Upper lobe of left lung (tissue), 6 donors: ENCODE results near the gene REEP2. TPM values are rescaled to one million over a fixed set of nuclear protein-coding genes. Genes with fewer than 3 reads are reported as not detected.
"Not testable (repeated sequence)": the region's sequence is repeated elsewhere in the genome, so short reads cannot be mapped to it uniquely, and the experiment has no call there.

Source experiments
- ATAC-seq, 2 donors: fragments of 200-7000 bp; cut with Tn5 transposase; one replicate each; pipeline ENCODE4 v1.9.1; 2022; ENCODE audit warnings: mild to moderate bottlenecking in 2 of 2, moderate library complexity in 2 of 2; ENCODE audit not compliant: low FRiP score in 2 of 2
- DNase-seq, 2 donors: peaks; one replicate each; pipeline ENCODE4 v3.0.0-alpha.2; 2019 to 2020
- H3K27ac ChIP-seq, 4 donors: fragments of 200-600 bp; sonication (generic); one replicate each; pipeline ENCODE4 v1.5.1; 2016 to 2019
- H3K27me3 ChIP-seq, 4 donors: fragments of 200-600 bp; sonication (generic); one replicate each; pipeline ENCODE4 v1.5.1; 2017 to 2019
- H3K36me3 ChIP-seq, 4 donors: fragments of 200-600 bp; sonication (generic); one replicate each; pipeline ENCODE4 v1.5.1; 2016 to 2019
- H3K4me1 ChIP-seq, 4 donors: fragments of 200-600 bp; sonication (generic); one replicate each; pipeline ENCODE4 v1.5.1; 2018 to 2019
- H3K4me3 ChIP-seq, 4 donors: fragments of 200-600 bp; sonication (generic); one replicate each; pipeline ENCODE4 v1.5.1; 2017 to 2019; ENCODE audit warnings: mild to moderate bottlenecking in 2 of 4, moderate library complexity in 1 of 4
- H3K9me3 ChIP-seq, 4 donors: fragments of 200-600 bp; sonication (generic); one replicate each; pipeline ENCODE4 v1.5.1; 2018 to 2019
- EP300 ChIP-seq, 4 donors: sonication (generic); formaldehyde crosslinking; IDR thresholded peaks; one replicate each; pipeline ENCODE4 v1.5.1; 2017; ENCODE audit warnings: antibody characterized with exemption in 4 of 4, control low read depth in 2 of 4
- POLR2A ChIP-seq, 4 donors: fragments of 450-650 bp; IDR thresholded peaks; one replicate each; pipeline ENCODE4 v1.5.1; 2016 to 2017; ENCODE audit warnings: antibody characterized with exemption in 4 of 4, mild to moderate bottlenecking in 2 of 4
- POLR2AphosphoS5 ChIP-seq, 2 donors: sonication (generic); formaldehyde crosslinking; IDR thresholded peaks; one replicate each; pipeline ENCODE4 v1.5.1; 2017; ENCODE audit warnings: antibody characterized with exemption in 2 of 2
- WGBS, 2 donors: methylation state at CpG; one replicate each; pipeline ENCODE4 v1.1.5; 2017 to 2018; 5-methylcytosine and 5-hydroxymethylcytosine counted together
- total RNA-seq, 6 donors: library from RNA; depleted of rRNA in 4 of 6; stranded (reverse); fragments of >200 nt in 4 of 6; gene quantifications; one replicate each; pipeline versions ENCODE4 v1.1.0 to v1.2.1, GENCODE V29; 2016 to 2021
- TF ChIP-seq, protein P1 (sequence below), 6 experiments: fragments of 450-650 bp in 4 of 6; fragments of 200-600 bp in 2 of 6; sonication (generic) in 2 of 6; IDR thresholded peaks; one replicate each; pipeline ENCODE4 v1.5.1; 2016 to 2019; ENCODE audit warnings: antibody characterized with exemption in 6 of 6
- donor health status: DM: no; HTN: no; CAD: no; lungs with moderate emphysema.
- donor health status: DM: no; HTN: yes; CAD: no; lungs with severe emphysema.

Gene REEP2
- total RNA-seq, 6 donors from 2014 or later: 0.33 to 3.2 (median 0.46) TPM; not detected in 1

DNA sequence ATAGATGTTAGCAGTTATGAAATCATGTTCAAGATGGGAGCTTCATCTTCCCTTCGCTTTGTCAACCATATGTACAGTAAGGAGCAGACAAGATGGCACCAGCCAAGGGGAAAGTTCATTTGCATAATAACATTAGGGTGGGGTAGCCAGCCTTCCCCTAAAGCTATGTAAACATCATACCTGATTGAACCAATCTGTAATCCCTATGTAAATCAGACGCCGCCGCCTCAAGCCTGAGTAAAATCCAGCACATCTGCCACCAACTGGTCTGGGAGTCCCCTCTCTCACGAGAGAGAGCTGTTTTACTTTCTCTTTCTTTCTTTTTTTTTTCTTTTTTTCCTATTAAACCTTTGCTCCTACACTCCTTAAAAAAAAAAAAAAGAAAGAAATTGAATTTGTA, 30.8 kb upstream of the REEP2 start:
- Histone ChIP-seq H3K27ac (no peak overlapping the region), H3K9me3 (no peaks in the 10 kb centered on the region), H3K36me3 (peaks cover 5 to 72% (median 18%) of the 10 kb centered on the region in 4 donors), H3K4me1 (no peaks in the 10 kb centered on the region), H3K4me3 (no peak overlapping the region), H3K27me3 (no peaks in the 10 kb centered on the region)
- TF ChIP-seq EP300 (IDR thresholded peaks at IDR 0.05): no peak
- no peak for TF ChIP-seq POLR2AphosphoS5 (IDR thresholded peaks at IDR 0.05)
- TF ChIP-seq, protein P1, sequence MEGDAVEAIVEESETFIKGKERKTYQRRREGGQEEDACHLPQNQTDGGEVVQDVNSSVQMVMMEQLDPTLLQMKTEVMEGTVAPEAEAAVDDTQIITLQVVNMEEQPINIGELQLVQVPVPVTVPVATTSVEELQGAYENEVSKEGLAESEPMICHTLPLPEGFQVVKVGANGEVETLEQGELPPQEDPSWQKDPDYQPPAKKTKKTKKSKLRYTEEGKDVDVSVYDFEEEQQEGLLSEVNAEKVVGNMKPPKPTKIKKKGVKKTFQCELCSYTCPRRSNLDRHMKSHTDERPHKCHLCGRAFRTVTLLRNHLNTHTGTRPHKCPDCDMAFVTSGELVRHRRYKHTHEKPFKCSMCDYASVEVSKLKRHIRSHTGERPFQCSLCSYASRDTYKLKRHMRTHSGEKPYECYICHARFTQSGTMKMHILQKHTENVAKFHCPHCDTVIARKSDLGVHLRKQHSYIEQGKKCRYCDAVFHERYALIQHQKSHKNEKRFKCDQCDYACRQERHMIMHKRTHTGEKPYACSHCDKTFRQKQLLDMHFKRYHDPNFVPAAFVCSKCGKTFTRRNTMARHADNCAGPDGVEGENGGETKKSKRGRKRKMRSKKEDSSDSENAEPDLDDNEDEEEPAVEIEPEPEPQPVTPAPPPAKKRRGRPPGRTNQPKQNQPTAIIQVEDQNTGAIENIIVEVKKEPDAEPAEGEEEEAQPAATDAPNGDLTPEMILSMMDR (IDR thresholded peaks at IDR 0.05): no peak
- TF ChIP-seq POLR2A (IDR thresholded peaks at IDR 0.05): no peak
- no peak for DNase-seq
- no peak for ATAC-seq
- WGBS, 2 donors: 82 to 83% methylated on average over 5 of the region's 5 CpGs

DNA sequence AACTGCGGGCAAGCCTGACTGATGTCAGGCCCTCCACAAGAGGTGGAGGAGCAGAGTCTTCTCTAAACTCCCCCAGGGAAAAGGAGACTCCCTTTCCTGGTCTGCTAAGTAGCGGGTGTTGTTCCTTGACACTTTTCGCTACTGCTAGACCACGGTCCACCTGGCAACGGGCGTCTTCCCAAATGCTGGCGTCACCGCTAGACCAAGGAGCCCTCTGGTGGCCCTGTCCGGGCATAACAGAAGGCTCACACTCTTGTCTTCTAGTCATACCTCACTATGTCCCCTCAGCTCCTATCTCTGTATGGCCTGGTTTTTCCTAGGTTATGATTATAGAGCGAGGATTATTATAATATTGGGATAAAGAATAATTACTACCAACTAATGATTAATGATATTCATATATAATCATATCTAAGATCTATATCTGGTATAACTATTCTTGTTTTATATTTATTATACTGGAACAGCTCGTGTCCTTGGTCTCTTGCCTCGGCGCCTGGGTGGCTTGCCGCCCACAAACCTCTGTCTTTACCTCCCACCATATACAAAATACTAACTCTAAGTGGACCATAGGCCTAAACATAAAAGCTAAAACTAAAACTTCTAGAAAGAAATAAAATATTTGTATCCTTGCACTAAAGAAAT, 27.7 kb upstream of the REEP2 start:
- not testable (repeated sequence) for H3K4me3 ChIP-seq

DNA sequence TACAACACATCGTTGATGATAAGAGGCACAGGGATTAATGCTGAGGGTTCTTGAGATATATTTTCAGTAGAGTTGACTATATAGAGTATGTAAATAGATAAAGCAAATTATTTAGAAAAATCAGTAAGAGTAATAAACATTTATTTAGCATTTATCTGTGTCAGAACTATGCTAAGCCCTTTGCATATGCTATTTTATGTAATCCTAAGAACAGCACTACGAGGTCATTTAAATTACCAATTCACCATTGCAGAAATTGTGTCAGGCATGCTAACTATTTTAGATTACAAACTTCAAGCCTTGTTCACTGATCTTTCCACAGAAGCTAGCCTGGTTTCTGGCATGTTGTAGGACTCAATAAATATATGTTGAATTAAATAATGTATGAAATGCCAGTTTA, 20.4 kb upstream of the REEP2 start:
- no peaks in the 10 kb centered on the region for H3K9me3 ChIP-seq
- WGBS, 2 donors: 88 to 93% methylated on average over 2 of the region's 2 CpGs
- no peak overlapping the region for H3K27ac ChIP-seq
- ATAC-seq (no peak), DNase-seq (no peak)
- no peak for TF ChIP-seq POLR2A (IDR thresholded peaks at IDR 0.05)
- TF ChIP-seq, protein P1 (IDR thresholded peaks at IDR 0.05): no peak
- no peaks in the 10 kb centered on the region for H3K27me3 ChIP-seq
- peaks cover 63 to 99% (median 83%) of the 10 kb centered on the region in 4 donors for H3K36me3 ChIP-seq
- H3K4me1 ChIP-seq: no peaks in the 10 kb centered on the region
- H3K4me3 ChIP-seq: no peak overlapping the region

More for the DNA sequence above, 27.7 kb upstream of the REEP2 start:
- not testable (repeated sequence) for H3K9me3 ChIP-seq, H3K27ac ChIP-seq, H3K4me1 ChIP-seq, H3K27me3 ChIP-seq, ATAC-seq
- TF ChIP-seq, protein P1 (IDR thresholded peaks at IDR 0.05): peak in 5 of 6 experiments; percentile 38 to 58 (median 52)
- DNase-seq: peak in 1 of 2 donors; percentile 34
- WGBS, 2 donors: 84% methylated on average over 13 to 14 of the region's 14 CpGs
- peaks cover 18 to 73% (median 33%) of the 10 kb centered on the region in 4 donors for H3K36me3 ChIP-seq

DNA sequence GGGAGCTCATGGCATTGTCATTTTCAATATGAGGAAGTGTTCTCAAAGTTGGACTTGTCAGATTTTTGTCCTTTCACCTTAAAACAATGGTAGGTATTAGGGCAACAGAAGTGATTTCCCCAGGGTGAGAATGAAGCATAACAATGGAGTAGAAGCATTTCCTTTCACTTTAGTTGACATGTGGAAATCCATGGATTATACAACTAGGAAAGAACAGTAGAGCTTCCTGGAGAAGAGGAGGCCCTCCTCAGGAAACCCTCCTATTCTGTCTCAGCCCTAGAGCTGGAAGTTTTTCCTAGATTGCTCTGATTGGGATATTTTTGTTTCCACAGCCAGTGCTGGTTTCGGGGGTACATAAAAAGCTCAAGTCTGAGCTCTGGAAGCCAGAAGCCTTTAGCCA, 13.8 kb upstream of the REEP2 start:
- Histone ChIP-seq H3K4me1 (no peaks in the 10 kb centered on the region), H3K9me3 (no peaks in the 10 kb centered on the region), H3K36me3 (peaks cover 60 to 100% (median 94%) of the 10 kb centered on the region in 4 donors), H3K27me3 (no peaks in the 10 kb centered on the region), H3K4me3 (no peak overlapping the region), H3K27ac (no peak overlapping the region)
- DNase-seq (no peak), ATAC-seq (no peak)
- WGBS, 2 donors: 95 to 100% methylated on average over 1 of the region's 1 CpG
- TF ChIP-seq EP300 (IDR thresholded peaks at IDR 0.05) (no peak), POLR2AphosphoS5 (IDR thresholded peaks at IDR 0.05) (no peak), POLR2A (IDR thresholded peaks at IDR 0.05) (no peak)
- TF ChIP-seq, protein P1 (IDR thresholded peaks at IDR 0.05): no peak

DNA sequence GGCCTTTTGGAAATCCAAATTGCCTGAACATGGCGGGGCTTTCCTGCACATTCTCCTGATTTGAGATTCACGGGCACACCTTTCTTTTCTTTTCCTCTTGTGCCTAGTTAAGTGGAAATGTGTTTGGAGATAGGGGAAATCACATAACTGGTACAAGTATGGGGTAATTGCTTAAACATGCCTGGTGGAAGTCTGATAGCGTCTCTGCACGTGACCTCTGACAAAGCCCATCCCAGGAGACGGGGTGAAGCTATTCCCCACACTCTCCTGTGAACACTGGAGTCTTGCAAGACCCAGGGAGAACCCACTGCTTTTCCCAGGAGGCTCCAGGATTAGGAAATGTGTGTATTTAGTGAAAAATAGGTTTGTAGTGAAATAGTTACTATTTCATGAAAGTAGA, 2.9 kb upstream of the REEP2 start:
- WGBS, 2 donors: 79 to 83% methylated on average over 5 of the region's 5 CpGs

More for the DNA sequence above, 2.9 kb upstream of the REEP2 start:
- DNase-seq (no peak), ATAC-seq (no peak)
- H3K27ac ChIP-seq: no peak overlapping the region
- H3K9me3 ChIP-seq: no peaks in the 10 kb centered on the region
- H3K27me3 ChIP-seq: no peaks in the 10 kb centered on the region
- H3K4me1 ChIP-seq: peaks cover 10 to 19% (median 15%) of the 10 kb centered on the region in 4 donors
- TF ChIP-seq, protein P1 (IDR thresholded peaks at IDR 0.05): no peak
- TF ChIP-seq POLR2AphosphoS5 (IDR thresholded peaks at IDR 0.05) (no peak), EP300 (IDR thresholded peaks at IDR 0.05) (no peak), POLR2A (IDR thresholded peaks at IDR 0.05) (no peak)
- no peak overlapping the region for H3K4me3 ChIP-seq
- H3K36me3 ChIP-seq: peaks cover 29 to 59% (median 55%) of the 10 kb centered on the region in 4 donors
